NCI-H1417 (cell line): ENCODE measurements around the gene LTA.
A peak's percentile ranks its signal among the peaks of the same experiment; 100 is the strongest.

ENCODE experiments used
- DNase-seq, 3 experiments: peaks; one replicate each; lab custom pipeline; 2025; lab: John Stamatoyannopoulos, UW

The LTA gene

DNA sequence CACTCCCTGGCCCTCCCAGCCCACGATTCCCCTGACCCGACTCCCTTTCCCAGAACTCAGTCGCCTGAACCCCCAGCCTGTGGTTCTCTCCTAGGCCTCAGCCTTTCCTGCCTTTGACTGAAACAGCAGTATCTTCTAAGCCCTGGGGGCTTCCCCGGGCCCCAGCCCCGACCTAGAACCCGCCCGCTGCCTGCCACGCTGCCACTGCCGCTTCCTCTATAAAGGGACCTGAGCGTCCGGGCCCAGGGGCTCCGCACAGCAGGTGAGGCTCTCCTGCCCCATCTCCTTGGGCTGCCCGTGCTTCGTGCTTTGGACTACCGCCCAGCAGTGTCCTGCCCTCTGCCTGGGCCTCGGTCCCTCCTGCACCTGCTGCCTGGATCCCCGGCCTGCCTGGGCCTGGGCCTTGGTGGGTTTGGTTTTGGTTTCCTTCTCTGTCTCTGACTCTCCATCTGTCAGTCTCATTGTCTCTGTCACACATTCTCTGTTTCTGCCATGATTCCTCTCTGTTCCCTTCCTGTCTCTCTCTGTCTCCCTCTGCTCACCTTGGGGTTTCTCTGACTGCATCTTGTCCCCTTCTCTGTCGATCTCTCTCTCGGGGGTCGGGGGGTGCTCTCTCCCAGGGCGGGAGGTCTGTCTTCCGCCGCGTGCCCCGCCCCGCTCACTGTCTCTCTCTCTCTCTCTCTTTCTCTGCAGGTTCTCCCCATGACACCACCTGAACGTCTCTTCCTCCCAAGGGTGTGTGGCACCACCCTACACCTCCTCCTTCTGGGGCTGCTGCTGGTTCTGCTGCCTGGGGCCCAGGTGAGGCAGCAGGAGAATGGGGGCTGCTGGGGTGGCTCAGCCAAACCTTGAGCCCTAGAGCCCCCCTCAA, at the start of gene LTA:
Gene LTA (plus strand): TSS at position 249 of the 871 bp plus-strand sequence. CDS start 454 bp downstream, at position 703.
- no peak for DNase-seq

GRCh38 chr6:31525553-31525931, 46.5 kb upstream of the LTA start:
- no peak for DNase-seq

GRCh38 chr6:31525932-31526591, 46.0 kb upstream of the LTA start:
- no peak for DNase-seq

DNA sequence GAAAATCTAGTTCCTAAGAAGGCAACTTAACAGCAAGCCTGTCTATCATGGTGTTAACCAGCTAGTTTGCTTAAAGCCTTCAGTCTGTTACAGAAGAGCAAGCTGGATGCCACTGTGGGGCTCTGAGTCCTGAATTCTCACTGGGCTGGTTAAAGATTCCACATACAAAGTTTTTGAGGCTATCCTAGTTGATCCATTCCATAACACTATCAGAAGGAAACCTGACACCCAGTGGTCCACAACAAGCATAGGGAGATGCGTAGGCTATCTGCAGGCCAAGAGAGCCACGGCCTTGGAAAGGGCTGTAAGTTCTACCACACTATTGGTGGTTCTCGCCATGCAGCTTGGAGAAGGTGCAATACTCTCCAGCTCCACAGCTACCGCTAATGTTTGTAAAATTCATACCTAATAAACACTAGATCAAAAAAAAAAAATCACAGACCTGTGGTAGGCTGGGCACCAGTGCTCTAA, 43.7 kb upstream of the LTA start:
- DNase-seq: peak in 1 of 3 experiments; percentile 3

- DNase-seq: no peak
These were observed 43.2 kb upstream of the LTA start, which contains the start of gene MCCD1 for GRCh38 chr6:31528821-31529328. MCCD1 (plus strand) TSS chr6:31528962; CDS start chr6:31529015, 53 bp downstream.

GRCh38 chr6:31529329-31530150, 42.5 kb upstream of the LTA start:
- DNase-seq: peak in 1 of 3 experiments; percentile 30

- peak in 1 of 3 experiments; percentile 7 for DNase-seq
These were observed 41.4 kb upstream of the LTA start for GRCh38 chr6:31530659-31531058.

DNA sequence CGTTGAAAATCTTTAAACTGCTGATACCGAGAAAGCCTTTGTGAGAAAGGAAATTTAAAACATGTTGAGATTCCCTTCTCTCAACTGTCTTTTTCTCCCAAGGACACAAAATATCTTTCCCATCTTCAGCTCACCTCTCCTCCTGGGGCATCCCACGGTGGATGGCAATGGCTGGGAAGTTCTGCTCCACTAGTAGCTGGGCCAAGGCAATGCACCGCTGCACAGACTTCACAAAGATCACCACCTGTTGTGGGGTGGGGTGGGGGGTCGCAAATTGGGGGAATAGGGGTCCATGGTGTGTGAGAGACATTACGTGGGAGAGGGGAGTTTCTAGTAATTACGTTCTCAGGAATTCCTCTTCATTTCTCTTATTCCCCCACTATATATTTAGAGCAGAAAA, 40.9 kb upstream of the LTA start:
- no peak for DNase-seq

GRCh38 chr6:31531771-31532643, 40.1 kb upstream of the LTA start:
- DNase-seq: no peak

DNA sequence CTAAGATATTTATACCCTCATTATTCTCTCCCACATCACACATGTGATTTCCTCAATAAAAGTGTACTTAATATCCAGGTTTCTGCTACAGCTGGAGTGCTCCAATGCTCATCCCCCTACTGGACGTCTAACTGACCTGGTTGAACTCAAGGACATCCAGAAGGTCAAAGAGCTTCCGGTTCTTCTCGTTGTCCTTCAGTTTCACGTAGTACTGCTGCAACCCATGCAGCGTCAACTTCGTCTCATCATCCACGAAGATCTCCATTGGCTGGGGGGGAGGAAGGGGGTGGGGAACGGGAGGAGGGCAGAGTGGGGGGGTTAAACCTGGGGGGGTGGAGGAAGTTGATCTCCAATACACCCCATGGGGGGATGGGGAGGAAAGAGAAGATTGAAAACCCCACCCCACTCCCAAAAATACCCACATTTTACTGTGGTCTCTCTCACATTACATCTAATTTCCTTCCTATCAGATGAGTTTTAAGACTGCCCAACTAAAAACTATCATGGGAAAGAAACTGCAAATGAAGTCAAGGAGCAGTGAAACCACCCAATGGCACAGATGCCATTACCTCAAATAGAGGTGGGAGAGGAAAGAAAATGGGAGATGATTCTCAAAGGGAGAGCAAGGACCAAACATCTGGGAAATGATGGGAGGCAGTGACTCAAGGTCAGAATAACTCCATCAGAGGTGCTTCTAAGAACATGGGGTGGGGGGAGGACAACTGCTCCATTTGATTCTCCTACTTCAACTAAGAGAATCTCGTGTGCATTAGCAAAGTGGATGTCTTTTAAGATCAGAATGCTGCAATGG, 39.2 kb upstream of the LTA start:
- DNase-seq: no peak

GRCh38 chr6:31533455-31533841, 38.6 kb upstream of the LTA start:
- no peak for DNase-seq

DNA sequence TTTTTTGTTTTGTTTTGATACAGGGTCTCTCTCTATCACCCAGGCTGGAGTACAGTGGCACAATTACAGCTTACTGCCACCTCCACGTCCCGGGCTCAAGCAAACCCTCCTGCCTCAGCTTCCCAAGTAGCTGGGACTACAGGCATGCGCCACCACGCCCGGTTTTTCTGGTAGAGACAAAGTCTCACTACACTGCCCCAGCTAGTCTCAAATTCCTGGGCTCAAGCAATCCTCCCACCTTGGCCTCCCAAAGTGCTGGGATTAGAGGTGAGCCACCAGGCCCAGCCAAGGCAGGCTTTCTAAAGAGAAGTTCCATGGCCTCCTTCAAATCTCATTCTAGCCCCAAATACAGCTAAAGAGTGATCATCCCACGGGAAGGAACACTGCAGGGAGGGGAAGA, 38.1 kb upstream of the LTA start:
- no peak for DNase-seq

DNA sequence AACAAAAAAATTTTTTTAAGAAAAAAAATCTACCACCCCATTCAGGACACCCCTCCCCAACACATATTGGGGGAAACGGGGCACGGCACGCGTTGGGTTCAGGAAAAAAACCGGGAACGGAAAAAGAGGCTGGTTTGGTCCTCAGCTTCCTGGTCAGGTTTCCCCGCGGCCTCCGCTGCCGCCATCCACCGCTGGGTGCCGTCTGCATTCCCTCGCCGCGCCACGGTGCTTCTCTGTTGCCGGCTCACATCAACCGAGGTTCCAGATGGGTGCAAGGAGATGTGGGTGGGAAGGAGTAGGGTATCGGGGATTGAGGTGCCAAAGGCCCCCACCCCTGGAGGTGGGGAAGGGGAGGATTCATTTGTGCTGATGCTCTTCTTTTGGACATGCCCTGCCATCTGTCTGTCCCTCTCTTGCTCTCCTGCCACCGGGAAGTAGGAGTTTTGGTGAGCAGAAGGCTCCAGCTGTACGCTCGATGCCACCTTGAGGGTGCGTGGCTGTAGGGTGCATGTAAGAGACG, 37.5 kb upstream of the LTA start:
- no peak for DNase-seq

DNA sequence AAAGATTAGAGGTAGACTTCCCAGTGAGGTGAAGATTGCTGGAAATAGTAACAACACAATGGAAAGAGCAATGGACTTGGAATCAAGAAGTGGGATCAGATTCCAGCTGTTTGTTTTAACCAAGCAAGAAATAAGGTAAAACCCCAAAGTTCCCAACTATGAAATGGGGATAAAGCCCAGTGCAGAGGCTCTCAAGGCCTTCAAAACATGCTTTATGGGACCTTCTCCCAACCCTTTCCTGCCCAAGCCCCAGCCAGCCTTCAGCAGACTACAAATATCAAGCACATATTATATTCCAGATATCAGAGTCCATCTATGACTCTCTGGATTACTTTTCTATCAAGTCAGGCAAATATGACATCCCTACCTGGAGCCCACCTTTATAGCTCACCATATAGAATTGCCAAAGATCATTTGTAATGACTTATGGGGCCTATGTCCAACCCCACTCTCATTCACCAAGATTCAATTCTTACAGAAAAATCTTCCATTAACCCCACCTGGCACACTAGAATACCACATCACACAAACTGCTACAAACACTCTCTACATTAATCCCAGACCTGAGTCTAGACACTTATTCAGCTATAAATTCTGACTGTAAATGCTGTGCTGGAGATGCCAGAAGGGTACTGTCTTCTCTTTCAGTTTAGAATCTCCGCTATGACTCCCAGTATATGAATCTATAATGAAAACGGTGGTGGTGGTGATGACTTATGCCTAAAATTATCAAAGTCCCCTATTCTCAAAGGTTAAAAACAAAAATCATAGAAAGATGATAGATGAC, 36.4 kb upstream of the LTA start:
- DNase-seq: no peak

- DNase-seq: no peak
These were observed 33.2 kb upstream of the LTA start for GRCh38 chr6:31538805-31539400.

DNA sequence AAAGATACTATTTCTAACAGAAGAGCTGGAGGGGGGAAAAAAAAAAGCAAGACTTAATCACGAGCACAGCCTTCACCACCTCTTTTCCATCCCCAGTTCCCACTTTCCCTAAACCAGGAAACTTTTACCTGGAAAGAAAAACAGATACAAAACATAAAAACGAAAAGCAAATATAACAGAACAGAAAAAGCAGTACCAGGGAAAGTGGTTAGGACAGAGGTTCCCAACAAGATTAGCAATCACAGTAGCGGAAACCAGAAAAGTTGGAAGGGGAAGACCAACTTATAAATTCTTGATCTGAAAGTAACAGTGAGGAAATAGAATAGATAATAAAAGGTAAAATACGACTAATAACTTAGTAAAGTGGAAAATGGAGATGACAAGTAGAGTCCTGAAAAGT, 31.4 kb upstream of the LTA start:
- DNase-seq: no peak

GRCh38 chr6:31541059-31541657, 30.9 kb upstream of the LTA start:
- peak; percentile 49 to 83 (median 67) for DNase-seq
